ENCODE measurements around the gene WFIKKN2. TPM values are rescaled to one million over a fixed set of nuclear protein-coding genes. Genes with fewer than 3 reads are reported as not detected.
A peak's percentile ranks its signal among the peaks of the same experiment; 100 is the strongest.

Gene WFIKKN2
- total and polyA plus RNA-seq, 2 of the 13 experiments (the other 11 are each of a cell fraction or from before 2014, with no cell fraction given) = not detected

DNA sequence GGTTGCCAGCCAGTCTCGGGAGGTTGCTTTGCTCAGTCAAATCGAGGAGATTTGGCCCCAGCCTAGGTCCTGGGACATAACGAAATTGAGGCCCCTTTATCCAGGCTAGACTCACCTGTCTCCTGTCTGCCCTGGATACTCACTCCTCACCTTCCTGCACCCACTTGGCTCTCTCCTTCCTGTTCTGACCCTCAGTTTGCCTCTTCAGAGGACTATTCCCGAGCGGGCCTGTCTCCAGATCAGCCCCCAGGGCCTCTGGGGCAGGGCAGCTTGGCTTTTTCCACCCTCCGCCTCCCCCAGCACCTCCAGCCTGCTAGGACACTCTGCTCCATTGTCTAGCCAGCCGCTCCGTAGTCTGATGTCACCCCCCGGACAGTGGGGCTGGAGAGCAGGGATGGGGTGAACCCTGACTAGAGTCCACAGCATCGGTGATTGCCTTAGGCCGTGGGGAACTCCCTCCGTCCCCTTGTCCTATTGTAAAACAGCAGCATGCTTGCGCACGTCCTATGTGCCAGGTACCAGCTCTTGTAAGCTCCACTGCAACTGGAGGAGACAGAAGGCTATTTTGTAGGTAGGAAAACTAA is 8.8 kb downstream of the WFIKKN2 start (continued):
- TF ChIP-seq, protein P1, sequence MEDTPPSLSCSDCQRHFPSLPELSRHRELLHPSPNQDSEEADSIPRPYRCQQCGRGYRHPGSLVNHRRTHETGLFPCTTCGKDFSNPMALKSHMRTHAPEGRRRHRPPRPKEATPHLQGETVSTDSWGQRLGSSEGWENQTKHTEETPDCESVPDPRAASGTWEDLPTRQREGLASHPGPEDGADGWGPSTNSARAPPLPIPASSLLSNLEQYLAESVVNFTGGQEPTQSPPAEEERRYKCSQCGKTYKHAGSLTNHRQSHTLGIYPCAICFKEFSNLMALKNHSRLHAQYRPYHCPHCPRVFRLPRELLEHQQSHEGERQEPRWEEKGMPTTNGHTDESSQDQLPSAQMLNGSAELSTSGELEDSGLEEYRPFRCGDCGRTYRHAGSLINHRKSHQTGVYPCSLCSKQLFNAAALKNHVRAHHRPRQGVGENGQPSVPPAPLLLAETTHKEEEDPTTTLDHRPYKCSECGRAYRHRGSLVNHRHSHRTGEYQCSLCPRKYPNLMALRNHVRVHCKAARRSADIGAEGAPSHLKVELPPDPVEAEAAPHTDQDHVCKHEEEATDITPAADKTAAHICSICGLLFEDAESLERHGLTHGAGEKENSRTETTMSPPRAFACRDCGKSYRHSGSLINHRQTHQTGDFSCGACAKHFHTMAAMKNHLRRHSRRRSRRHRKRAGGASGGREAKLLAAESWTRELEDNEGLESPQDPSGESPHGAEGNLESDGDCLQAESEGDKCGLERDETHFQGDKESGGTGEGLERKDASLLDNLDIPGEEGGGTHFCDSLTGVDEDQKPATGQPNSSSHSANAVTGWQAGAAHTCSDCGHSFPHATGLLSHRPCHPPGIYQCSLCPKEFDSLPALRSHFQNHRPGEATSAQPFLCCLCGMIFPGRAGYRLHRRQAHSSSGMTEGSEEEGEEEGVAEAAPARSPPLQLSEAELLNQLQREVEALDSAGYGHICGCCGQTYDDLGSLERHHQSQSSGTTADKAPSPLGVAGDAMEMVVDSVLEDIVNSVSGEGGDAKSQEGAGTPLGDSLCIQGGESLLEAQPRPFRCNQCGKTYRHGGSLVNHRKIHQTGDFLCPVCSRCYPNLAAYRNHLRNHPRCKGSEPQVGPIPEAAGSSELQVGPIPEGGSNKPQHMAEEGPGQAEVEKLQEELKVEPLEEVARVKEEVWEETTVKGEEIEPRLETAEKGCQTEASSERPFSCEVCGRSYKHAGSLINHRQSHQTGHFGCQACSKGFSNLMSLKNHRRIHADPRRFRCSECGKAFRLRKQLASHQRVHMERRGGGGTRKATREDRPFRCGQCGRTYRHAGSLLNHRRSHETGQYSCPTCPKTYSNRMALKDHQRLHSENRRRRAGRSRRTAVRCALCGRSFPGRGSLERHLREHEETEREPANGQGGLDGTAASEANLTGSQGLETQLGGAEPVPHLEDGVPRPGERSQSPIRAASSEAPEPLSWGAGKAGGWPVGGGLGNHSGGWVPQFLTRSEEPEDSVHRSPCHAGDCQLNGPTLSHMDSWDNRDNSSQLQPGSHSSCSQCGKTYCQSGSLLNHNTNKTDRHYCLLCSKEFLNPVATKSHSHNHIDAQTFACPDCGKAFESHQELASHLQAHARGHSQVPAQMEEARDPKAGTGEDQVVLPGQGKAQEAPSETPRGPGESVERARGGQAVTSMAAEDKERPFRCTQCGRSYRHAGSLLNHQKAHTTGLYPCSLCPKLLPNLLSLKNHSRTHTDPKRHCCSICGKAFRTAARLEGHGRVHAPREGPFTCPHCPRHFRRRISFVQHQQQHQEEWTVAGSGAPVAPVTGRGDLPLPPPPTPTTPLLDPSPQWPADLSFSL (CRISPR knock-in tag; IDR thresholded peaks at IDR 0.05) = no peak
- TF ChIP-seq NFATC3 (CRISPR knock-in tag; IDR thresholded peaks at IDR 0.05) (no peak), TGIF2 (CRISPR knock-in tag; IDR thresholded peaks at IDR 0.05) (no peak), NFKBIZ (CRISPR knock-in tag; IDR thresholded peaks at IDR 0.05) (no peak), SYNCRIP (IDR thresholded peaks at IDR 0.05; ENCODE audit: insufficient read depth, low read depth, low read length) (no peak), MEF2D (CRISPR knock-in tag; IDR thresholded peaks at IDR 0.05) (no peak), ZZZ3 (CRISPR knock-in tag; IDR thresholded peaks at IDR 0.05; ENCODE audit: borderline replicate concordance) (no peak), SAP130 (CRISPR knock-in tag; IDR thresholded peaks at IDR 0.05; ENCODE audit: low read depth) (peak; percentile 83), ZNF709 (CRISPR knock-in tag; IDR thresholded peaks at IDR 0.05) (no peak), ZNF317 (CRISPR knock-in tag; IDR thresholded peaks at IDR 0.05) (peak; percentile 92), HNRNPUL1 (IDR thresholded peaks at IDR 0.05; ENCODE audit: low read depth, low read length) (no peak), FOXA3 (CRISPR knock-in tag; IDR thresholded peaks at IDR 0.05) (peak; percentile 56), ZNF678 (CRISPR knock-in tag; IDR thresholded peaks at IDR 0.05) (no peak), MYC (CRISPR knock-in tag; IDR thresholded peaks at IDR 0.05; ENCODE audit: borderline replicate concordance) (peak; percentile 68; the same call in 1 of the 2 replicates), ARID2 (CRISPR knock-in tag; IDR thresholded peaks at IDR 0.05; ENCODE audit: borderline replicate concordance) (no peak), ZNF33B (CRISPR knock-in tag; IDR thresholded peaks at IDR 0.05) (no peak; the same call in 1 of the 2 replicates), NFYC (CRISPR knock-in tag; IDR thresholded peaks at IDR 0.05) (no peak)
- TF ChIP-seq, protein P2, sequence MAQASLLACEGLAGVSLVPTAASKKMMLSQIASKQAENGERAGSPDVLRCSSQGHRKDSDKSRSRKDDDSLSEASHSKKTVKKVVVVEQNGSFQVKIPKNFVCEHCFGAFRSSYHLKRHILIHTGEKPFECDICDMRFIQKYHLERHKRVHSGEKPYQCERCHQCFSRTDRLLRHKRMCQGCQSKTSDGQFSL (CRISPR knock-in tag; IDR thresholded peaks at IDR 0.05) = peak; percentile 39; the same call in 1 of the 2 replicates
- TF ChIP-seq, protein P3, sequence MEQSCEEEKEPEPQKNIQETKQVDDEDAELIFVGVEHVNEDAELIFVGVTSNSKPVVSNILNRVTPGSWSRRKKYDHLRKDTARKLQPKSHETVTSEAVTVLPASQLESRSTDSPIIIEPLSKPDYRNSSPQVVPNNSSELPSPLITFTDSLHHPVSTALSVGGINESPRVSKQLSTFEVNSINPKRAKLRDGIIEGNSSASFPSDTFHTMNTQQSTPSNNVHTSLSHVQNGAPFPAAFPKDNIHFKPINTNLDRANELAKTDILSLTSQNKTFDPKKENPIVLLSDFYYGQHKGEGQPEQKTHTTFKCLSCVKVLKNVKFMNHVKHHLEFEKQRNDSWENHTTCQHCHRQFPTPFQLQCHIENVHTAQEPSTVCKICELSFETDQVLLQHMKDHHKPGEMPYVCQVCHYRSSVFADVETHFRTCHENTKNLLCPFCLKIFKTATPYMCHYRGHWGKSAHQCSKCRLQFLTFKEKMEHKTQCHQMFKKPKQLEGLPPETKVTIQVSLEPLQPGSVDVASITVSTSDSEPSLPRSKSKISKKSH (CRISPR knock-in tag; IDR thresholded peaks at IDR 0.05; ENCODE audit: borderline replicate concordance) = no peak; the same call in 1 of the 2 replicates
- TF ChIP-seq, protein P4, sequence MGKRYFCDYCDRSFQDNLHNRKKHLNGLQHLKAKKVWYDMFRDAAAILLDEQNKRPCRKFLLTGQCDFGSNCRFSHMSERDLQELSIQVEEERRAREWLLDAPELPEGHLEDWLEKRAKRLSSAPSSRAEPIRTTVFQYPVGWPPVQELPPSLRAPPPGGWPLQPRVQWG (CRISPR knock-in tag; IDR thresholded peaks at IDR 0.05; ENCODE audit: borderline replicate concordance, low read depth) = no peak
- TF ChIP-seq, protein P5, sequence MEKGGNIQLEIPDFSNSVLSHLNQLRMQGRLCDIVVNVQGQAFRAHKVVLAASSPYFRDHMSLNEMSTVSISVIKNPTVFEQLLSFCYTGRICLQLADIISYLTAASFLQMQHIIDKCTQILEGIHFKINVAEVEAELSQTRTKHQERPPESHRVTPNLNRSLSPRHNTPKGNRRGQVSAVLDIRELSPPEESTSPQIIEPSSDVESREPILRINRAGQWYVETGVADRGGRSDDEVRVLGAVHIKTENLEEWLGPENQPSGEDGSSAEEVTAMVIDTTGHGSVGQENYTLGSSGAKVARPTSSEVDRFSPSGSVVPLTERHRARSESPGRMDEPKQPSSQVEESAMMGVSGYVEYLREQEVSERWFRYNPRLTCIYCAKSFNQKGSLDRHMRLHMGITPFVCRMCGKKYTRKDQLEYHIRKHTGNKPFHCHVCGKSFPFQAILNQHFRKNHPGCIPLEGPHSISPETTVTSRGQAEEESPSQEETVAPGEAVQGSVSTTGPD (CRISPR knock-in tag; IDR thresholded peaks at IDR 0.05) = 0 out of 2 replicates have a peak, but pooled peaks have one; percentile 46
